Cardiac fibroblast (primary cell): ENCODE measurements around the gene ZBTB43.
"Not testable (repeated sequence)": the region's sequence is repeated elsewhere in the genome, so short reads cannot be mapped to it uniquely, and the experiment has no call there.

Experiments used
- DNase-seq, 2 donors: peaks; one replicate each; pipeline versions ENCODE4 v3.0.0 to v3.0.0-alpha.2; 2010; ENCODE audit warnings: low read depth in 2 of 2
- H3K4me3 ChIP-seq, 2 donors: replicated peaks in 1 of 2; 1 replicate in 1 of 2; 2 replicates in 1 of 2; pipeline ENCODE4 v1.5.1; 2011; ENCODE audit warnings: low read depth in 2 of 2, low read length in 2 of 2, mild to moderate bottlenecking in 2 of 2, moderate library complexity in 1 of 2
- TF ChIP-seq, protein P1 (sequence below): IDR thresholded peaks from one replicate; pipeline ENCODE4 v1.5.1; 2011; ENCODE audit warnings: low read depth, mild to moderate bottlenecking, low read length, inconsistent platforms

The ZBTB43 gene

DNA sequence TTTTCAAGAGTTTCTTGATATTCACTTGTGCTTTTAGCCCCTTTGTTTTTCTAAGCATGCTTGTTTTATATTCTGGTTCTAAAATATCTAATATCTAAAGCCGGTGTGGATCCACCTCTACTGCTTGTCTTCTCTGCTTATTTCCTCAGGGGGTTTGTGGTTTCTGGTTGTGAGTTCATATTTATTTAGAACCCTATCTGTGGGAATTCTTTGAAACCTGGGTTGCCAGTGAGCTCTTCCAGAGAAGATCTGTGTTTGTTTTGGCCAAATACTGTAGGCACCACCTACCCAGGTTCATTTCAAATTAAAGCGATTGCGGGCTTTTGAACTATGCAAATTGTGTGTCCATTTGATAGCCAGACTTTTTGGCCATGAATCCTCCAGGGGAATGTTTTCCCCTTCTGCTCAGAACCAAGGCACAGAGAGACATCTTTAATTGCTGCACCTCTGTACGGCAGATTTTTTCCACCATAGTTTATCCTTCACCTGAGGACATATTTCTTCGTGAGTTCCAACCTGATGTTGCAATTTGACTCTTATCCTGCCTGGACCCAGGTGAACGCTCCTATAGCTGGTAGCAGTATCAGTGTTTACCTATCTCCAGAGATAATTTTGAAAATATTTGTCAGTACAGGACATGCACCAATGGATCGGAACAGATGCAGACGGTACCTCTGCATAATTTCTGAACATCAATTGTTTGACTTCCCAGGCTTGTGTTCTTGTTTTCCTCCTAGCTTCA is 2.4 kb upstream of the ZBTB43 start:
- H3K4me3 ChIP-seq, result no peak overlapping the region

DNA sequence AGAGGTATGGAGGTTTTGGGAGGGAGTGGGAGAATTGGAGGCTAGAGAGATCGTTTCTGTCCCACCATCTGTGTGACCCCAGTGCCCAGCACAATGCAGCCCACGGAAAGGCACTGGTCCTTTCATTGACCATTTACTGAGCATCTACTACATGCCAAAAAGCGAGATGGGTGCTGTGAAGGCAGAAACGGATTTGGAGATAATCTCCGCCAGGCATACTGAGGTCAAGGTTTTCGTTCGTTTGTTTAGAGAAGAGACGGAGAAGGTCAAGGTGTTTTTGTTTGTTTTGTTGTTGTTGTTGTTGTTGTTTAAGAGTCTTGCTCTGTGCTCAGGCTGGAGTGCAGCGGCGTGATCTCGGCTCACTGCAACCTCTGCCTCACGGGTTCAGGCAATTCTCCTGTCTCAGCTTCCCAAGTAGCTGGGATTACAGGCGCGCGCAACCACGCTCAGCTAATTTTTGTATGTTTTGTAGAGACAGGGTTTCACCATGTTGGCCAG is 593 bp upstream of the ZBTB43 start:
- peak overlapping the region; percentile 91 to 97 for H3K4me3 ChIP-seq
- no peak for DNase-seq
- TF ChIP-seq, protein P1, sequence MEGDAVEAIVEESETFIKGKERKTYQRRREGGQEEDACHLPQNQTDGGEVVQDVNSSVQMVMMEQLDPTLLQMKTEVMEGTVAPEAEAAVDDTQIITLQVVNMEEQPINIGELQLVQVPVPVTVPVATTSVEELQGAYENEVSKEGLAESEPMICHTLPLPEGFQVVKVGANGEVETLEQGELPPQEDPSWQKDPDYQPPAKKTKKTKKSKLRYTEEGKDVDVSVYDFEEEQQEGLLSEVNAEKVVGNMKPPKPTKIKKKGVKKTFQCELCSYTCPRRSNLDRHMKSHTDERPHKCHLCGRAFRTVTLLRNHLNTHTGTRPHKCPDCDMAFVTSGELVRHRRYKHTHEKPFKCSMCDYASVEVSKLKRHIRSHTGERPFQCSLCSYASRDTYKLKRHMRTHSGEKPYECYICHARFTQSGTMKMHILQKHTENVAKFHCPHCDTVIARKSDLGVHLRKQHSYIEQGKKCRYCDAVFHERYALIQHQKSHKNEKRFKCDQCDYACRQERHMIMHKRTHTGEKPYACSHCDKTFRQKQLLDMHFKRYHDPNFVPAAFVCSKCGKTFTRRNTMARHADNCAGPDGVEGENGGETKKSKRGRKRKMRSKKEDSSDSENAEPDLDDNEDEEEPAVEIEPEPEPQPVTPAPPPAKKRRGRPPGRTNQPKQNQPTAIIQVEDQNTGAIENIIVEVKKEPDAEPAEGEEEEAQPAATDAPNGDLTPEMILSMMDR, result no peak

More for the DNA sequence above, 2.4 kb upstream of the ZBTB43 start:
- TF ChIP-seq, protein P1, result no peak
- DNase-seq, result no peak

DNA sequence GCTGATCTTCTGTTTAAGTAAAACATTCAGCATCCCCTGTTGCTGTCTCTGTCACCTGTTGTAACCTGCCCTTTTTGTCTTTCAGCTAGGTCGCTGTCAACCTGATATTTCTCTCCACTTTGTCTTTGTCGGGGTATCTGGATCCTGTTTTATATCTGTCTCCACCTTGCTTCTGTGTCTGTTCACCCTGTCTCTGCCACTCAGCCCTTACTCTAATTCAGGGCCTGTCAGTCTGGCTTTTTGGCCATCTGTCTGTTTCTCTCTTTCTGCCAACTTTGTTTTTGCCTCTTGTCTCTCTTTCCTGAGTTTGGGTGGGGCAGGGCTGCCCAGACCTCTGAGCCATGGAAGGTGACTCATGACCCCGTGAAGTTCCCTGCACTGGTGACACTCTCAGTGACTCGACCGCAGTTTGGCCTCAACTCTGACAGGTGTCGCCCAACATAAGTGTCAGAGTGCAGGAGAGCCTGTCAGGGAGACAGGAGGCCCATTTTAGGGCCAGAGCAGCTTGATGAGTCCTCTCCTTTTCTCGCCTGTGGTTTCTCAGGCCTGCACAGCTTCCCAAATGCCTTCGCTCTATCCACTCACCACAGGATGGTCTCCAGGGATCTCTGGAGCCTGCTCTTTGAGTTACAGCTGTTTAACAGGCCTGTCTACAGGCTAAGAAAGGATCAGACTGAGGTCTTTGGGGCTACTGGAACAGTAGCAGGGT is 868 bp downstream of the ZBTB43 start:
- TF ChIP-seq, protein P1, result no peak
- peak; percentile 53 to 83 for DNase-seq
- peak overlapping the region; percentile 91 to 97 for H3K4me3 ChIP-seq

DNA sequence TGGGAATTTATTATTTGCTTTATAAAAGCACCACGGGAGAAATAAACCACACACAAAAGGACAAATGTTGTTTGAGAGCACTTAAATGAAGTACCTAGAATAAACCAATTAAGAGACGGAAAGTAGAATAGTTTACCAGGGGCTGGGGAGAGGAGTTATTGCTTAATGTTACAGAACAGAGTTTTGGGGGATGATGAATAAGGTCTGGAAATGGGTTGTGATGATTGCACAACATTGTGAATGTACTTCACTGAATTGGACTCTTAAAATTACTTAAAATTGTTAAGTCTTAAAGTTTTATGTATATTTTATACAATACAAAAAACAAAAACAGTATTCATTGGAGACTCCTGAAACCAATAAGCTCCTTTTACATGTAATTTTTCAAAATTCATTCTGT is 1.5 kb downstream of the ZBTB43 start:
- H3K4me3 ChIP-seq, result peak overlapping the region; percentile 91 to 97
- peak; percentile 56 to 74 for DNase-seq
- TF ChIP-seq, protein P1, result no peak

DNA sequence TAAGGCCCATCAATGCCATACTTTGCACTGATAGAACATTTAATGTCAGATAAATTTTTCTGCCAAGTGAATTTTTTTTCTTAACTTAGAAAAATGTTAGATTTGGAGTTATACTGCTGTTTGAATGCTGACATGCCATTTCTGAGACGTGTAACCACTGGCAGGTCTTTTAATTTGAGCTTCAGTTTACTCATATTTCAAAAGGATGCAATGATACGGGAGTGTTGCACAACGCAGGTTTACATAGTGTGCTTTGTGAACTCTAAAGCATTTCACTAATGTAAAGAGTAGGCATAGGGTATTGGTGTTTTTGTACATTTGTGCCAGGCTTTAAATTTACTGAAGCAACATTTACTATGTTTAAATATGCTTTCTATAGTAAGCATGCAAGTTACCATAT is 4.2 kb downstream of the ZBTB43 start:
- TF ChIP-seq, protein P1, result no peak
- no peak overlapping the region for H3K4me3 ChIP-seq
- DNase-seq, result peak; percentile 25 to 51

DNA sequence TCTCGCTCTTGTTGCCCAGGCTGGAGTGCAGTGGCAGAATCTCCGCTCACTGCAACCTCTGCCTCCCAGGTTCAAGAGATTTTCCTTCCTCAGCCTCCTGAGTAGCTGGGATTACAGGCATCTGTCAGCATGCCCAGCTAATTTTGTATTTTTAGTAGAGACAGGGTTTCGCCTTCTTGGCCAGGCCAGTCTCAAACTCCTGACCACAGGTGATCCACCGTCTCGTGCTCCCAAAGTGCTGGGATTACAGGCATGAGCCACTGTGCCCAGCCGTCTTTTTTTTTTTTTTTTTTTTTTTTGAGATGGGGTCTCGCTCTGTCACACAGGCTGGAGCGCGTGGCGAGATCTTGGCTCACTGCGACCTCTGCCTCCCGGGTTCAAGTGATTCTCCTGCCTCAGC is 5.4 kb downstream of the ZBTB43 start:
- not testable (repeated sequence) for H3K4me3 ChIP-seq, DNase-seq

DNA sequence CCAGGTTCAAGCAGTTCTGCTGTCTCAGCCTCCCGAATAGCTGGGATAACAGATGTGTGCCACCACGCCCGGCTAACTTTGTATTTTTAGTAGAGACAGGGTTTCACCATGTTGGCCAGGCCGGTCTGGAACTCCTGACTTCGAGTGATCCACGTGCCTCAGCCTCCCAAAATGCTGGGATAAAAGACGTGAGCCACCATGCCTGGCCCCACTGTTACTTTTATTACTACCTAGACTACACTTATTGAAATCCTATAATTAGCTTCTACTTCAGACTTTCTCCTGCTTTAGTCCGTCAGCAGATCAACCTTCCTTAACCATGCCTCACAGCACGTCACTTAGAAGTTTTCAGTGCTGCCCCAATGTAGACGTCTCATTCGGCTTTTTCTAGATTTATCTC is 8.2 kb downstream of the ZBTB43 start:
- no peak overlapping the region for H3K4me3 ChIP-seq
- TF ChIP-seq, protein P1, result no peak
- DNase-seq, result no peak
